Purkinje cell (primary cell): Measurements from ENCODE around the gene DCHS2. TPM values are rescaled to one million over a fixed set of nuclear protein-coding genes. Genes with fewer than 3 reads are reported as not detected.

Source experiments
- polyA plus RNA-seq: library from polyadenylated mRNA; unstranded; fragments of >200 nt; fragmentation: Nextera tagmentation; gene quantifications from 2 replicates; pipeline ENCODE4 v1.2.1, GENCODE V29; 2014

The DCHS2 gene, protein sequence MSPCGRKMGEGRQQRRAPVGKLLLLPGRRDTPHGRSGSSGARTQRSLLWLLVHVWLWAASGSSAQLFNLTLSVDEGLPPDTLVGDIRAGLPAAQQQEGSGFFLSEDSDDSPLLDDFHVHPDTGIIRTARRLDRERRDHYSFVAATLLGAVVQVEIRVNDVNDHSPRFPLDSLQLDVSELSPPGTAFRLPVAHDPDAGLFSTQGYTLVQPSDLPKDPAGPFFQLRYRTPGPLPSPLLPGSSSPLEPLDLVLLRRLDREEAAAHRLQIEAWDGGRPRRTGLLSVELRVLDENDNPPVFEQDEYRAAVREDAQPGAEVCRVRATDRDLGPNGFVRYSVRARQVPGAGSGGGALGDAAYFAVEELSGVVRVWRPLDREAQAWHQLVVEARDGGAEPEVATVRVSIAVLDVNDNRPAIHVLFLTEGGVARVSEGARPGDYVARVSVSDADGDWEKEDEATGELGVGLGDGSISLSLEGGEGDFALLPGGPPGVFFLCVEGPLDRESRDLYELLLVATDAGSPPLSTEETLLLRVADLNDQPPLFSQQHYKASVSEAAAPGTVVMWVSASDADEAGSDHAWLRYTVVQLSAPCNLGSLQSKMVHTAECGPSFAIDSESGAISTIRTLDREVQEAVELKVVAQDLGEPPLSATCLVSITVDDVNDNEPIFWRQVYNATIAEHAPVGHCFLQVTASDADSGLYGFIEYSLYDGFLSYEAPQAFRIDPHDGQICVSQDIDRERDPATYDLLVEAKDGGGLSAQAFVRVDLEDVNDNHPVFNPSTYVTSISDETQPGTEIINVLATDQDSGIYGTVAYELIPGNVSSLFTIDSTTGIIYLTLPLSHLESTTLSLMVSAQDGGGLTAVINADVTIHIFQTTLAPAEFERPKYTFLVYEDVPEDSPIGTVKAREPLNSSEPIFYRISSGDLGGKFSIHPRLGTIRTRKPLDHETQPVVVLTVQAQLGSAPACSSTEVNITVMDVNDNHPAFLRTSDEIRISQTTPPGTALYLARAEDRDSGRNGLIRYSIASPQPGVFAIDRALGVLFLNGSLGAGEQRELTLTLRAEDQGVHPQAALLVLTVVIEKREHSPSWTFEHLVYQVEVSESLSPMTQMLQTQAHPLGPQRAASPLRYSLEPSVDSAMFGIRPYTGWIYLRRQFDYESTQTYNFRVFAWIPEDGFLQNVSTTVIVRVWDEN (N-terminal part only)
- 0.70 and 1.9 TPM in 2 replicates for polyA plus RNA-seq

GRCh38 chr4:154491341-154492271 is at the start of gene DCHS2:
Gene DCHS2, minus strand, starts transcription at chr4:154491799. Its CDS starts 444 bp downstream, at chr4:154491355.

Other genes with a start within 250 kb of the DCHS2 start
- gene PLRG1, start 58.6 kb upstream of the DCHS2 start, polyA plus RNA-seq, result 54.5 and 86.7 TPM in 2 replicates
- gene FGB, start 71.2 kb upstream of the DCHS2 start, polyA plus RNA-seq, result not detected in 2 replicates
- gene FGA, start 98.9 kb upstream of the DCHS2 start, polyA plus RNA-seq, result not detected in 2 replicates
- not detected in 2 replicates for gene FGG, start 120.9 kb upstream of the DCHS2 start, polyA plus RNA-seq